ENCODE results near the gene C9orf85.

- TF ChIP-seq CTCF (IDR thresholded peaks at IDR 0.05; ENCODE audit: insufficient read depth, low read length) (no peak), POLR2AphosphoS5 (IDR thresholded peaks at IDR 0.05; ENCODE audit: low read depth) (no peak), REST (IDR thresholded peaks at IDR 0.05; ENCODE audit: insufficient replicate concordance, low read depth) (no peak), SPI1 (IDR thresholded peaks at IDR 0.05; ENCODE audit: borderline replicate concordance, low read depth) (no peak)
Measured at GRCh38 chr9:71944754-71945375, 33.4 kb downstream of the C9orf85 start.

All from HL-60 (cell line).